A673 (cell line): ENCODE measurements around the gene KCTD16. TPM values are rescaled to one million over a fixed set of nuclear protein-coding genes. Genes with fewer than 3 reads are reported as not detected.

ENCODE experiments used
- BruUV-seq: library from RNA; stranded (reverse); fragments of 400-500 nt; replicated peaks from 2 replicates; lab custom pipeline; 2021; lab: Mats Ljungman, UMichigan
- CTCF ChIA-PET: fragments of 300-600 bp; sonication (Branson Sonifier 250); formaldehyde crosslinking; loops from one replicate; lab custom pipeline; 2022; ENCODE audit warnings: antibody characterized with exemption; lab: Charles Lee
- POLR2A ChIA-PET: fragments of 300-600 bp; sonication (Branson Sonifier 250); formaldehyde crosslinking; loops from one replicate; lab custom pipeline; 2022; ENCODE audit warnings: antibody characterized with exemption; ENCODE audit not compliant: low non-redundant PET; lab: Charles Lee
- DNase-seq: peaks from one replicate; pipeline ENCODE4 v3.0.0-alpha.2; 2015; ENCODE audit warnings: low spot score
- H3K27ac ChIP-seq: fragments of 200-600 bp; sonication (generic); 2 replicates; pipeline ENCODE4 v1.5.1; 2016; ENCODE audit warnings: mixed run types, low read depth, mild to moderate bottlenecking, mixed read lengths, antibody characterized with exemption, low read length; ENCODE audit not compliant: poor library complexity, severe bottlenecking
- H3K27me3 ChIP-seq: fragments of 200-600 bp; sonication (generic); replicated peaks from 2 replicates; pipeline ENCODE4 v1.6.1; 2017; ENCODE audit warnings: mixed run types, low read depth, mild to moderate bottlenecking, mixed read lengths, antibody characterized with exemption, low read length; ENCODE audit not compliant: insufficient read depth, poor library complexity
- H3K36me3 ChIP-seq: fragments of 200-600 bp; sonication (generic); 2 replicates; pipeline ENCODE4 v1.6.1; 2016; ENCODE audit warnings: mixed run types, mild to moderate bottlenecking, mixed read lengths, antibody characterized with exemption, low read length; ENCODE audit not compliant: insufficient read depth, poor library complexity, severe bottlenecking
- H3K4me1 ChIP-seq: fragments of 200-600 bp; sonication (generic); 2 replicates; pipeline ENCODE4 v1.6.1; 2017; ENCODE audit warnings: mixed run types, mild to moderate bottlenecking, mixed read lengths, antibody characterized with exemption, low read length; ENCODE audit not compliant: insufficient read depth, poor library complexity, severe bottlenecking
- H3K4me3 ChIP-seq: fragments of 200-600 bp; sonication (generic); 2 replicates; pipeline ENCODE4 v1.5.1; 2016; ENCODE audit warnings: low read depth, mixed run types, mild to moderate bottlenecking, mixed read lengths, low read length; ENCODE audit not compliant: poor library complexity, severe bottlenecking
- H3K9me3 ChIP-seq: fragments of 200-600 bp; sonication (generic); 2 replicates; pipeline ENCODE4 v1.6.1; 2016; ENCODE audit warnings: mixed run types, low read depth, mild to moderate bottlenecking, mixed read lengths, antibody characterized with exemption, low read length; ENCODE audit not compliant: poor library complexity, severe bottlenecking
- EZH2 ChIP-seq: fragments of 200-600 bp; sonication (generic); IDR thresholded peaks from 2 replicates; pipeline ENCODE4 v1.6.1; 2017; ENCODE audit warnings: borderline replicate concordance, low read depth, mild to moderate bottlenecking, mixed read lengths, antibody characterized with exemption, low read length; ENCODE audit not compliant: poor library complexity, severe bottlenecking
- intact Hi-C: fragments of 100-400 bp; cut with micrococcal nuclease; formaldehyde crosslinking; loops from one replicate; pipeline ENCODE4 v1.10.0; 2022; ENCODE audit not compliant: unreplicated experiment
- total RNA-seq: library from RNA; stranded (reverse); gene quantifications from 2 replicates; pipeline ENCODE4 v1.2.3, GENCODE V29; 2021
- TF ChIP-seq, protein P1 (sequence below): fragments of 300-800, 200-600 bp; sonication (generic); conservative IDR thresholded peaks from 2 replicates; pipeline ENCODE4 v1.5.1; 2017; ENCODE audit warnings: low read depth, mild to moderate bottlenecking, antibody characterized with exemption, low read length, moderate library complexity, mixed read lengths

The KCTD16 gene
- total RNA-seq, 1 experiment from 2014 or later, result 1.1 TPM

GRCh38 chr5:144484124-144484897 is 313.6 kb downstream of the KCTD16 start:
- POLR2A ChIA-PET, result no interaction called here
- CTCF ChIA-PET, result no interaction called here
- H3K27ac ChIP-seq, result no peak overlapping the region

GRCh38 chr5:144485540-144485939 is 314.9 kb downstream of the KCTD16 start:
- Histone ChIP-seq H3K9me3 (no peaks in the 10 kb centered on the region), H3K27ac (no peak overlapping the region), H3K36me3 (no peaks in the 10 kb centered on the region), H3K4me1 (no peaks in the 10 kb centered on the region), H3K4me3 (no peak overlapping the region), H3K27me3 (no peaks in the 10 kb centered on the region)
- POLR2A ChIA-PET, result no interaction called here
- no TSS peak for BruUV-seq
- intact Hi-C loops, result loop anchor here (5.0 kb wide), 1 partner anchor 752 kb away; no protein-coding TSS in a partner anchor
- DNase-seq, result no peak
- TF ChIP-seq, protein P1, sequence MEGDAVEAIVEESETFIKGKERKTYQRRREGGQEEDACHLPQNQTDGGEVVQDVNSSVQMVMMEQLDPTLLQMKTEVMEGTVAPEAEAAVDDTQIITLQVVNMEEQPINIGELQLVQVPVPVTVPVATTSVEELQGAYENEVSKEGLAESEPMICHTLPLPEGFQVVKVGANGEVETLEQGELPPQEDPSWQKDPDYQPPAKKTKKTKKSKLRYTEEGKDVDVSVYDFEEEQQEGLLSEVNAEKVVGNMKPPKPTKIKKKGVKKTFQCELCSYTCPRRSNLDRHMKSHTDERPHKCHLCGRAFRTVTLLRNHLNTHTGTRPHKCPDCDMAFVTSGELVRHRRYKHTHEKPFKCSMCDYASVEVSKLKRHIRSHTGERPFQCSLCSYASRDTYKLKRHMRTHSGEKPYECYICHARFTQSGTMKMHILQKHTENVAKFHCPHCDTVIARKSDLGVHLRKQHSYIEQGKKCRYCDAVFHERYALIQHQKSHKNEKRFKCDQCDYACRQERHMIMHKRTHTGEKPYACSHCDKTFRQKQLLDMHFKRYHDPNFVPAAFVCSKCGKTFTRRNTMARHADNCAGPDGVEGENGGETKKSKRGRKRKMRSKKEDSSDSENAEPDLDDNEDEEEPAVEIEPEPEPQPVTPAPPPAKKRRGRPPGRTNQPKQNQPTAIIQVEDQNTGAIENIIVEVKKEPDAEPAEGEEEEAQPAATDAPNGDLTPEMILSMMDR, result no peak
- TF ChIP-seq EZH2, result no peak
- CTCF ChIA-PET, result no interaction called here

More at GRCh38 chr5:144484124-144484897, 313.6 kb downstream of the KCTD16 start:
- no peaks in the 10 kb centered on the region for H3K36me3 ChIP-seq
- no peak overlapping the region for H3K4me3 ChIP-seq
- BruUV-seq, result no TSS peak
- no peaks in the 10 kb centered on the region for H3K4me1 ChIP-seq
- TF ChIP-seq, protein P1, result no peak
- TF ChIP-seq EZH2, result no peak
- peak; percentile 24 for DNase-seq
- H3K9me3 ChIP-seq, result no peaks in the 10 kb centered on the region
- intact Hi-C loops, result no loop called here
- no peaks in the 10 kb centered on the region for H3K27me3 ChIP-seq

GRCh38 chr5:144487207-144487606 is 316.5 kb downstream of the KCTD16 start:
- TF ChIP-seq, protein P1, result peak; percentile 47
- no peak for TF ChIP-seq EZH2
- no peaks in the 10 kb centered on the region for H3K36me3 ChIP-seq
- no peak overlapping the region for H3K4me3 ChIP-seq
- BruUV-seq, result no TSS peak
- H3K4me1 ChIP-seq, result no peaks in the 10 kb centered on the region
- no peak overlapping the region for H3K27ac ChIP-seq
- intact Hi-C loops, result loop anchor here (5.0 kb wide), 1 partner anchor 750 kb away; no protein-coding TSS in a partner anchor
- no peaks in the 10 kb centered on the region for H3K27me3 ChIP-seq
- CTCF ChIA-PET, result no interaction called here
- POLR2A ChIA-PET, result no interaction called here
- no peaks in the 10 kb centered on the region for H3K9me3 ChIP-seq
- DNase-seq, result peak; percentile 18
